OCI-M1 (cell line): Measurements from ENCODE around the gene PLA1A.
"Not testable (repeated sequence)": the region's sequence is repeated elsewhere in the genome, so short reads cannot be mapped to it uniquely, and the experiment has no call there.

Experiments
- DNase-seq: peaks from one replicate; lab custom pipeline; 2025; lab: John Stamatoyannopoulos, UW

PLA1A gene

GRCh38 chr3:119579366-119580066, 18.2 kb upstream of the PLA1A start, which contains the start of gene ADPRH:
TSS of gene ADPRH (plus strand) at chr3:119579492. CDS start at chr3:119582170, 2,678 bp downstream.
- DNase-seq = peak; percentile 54

GRCh38 chr3:119580067-119580760, 17.5 kb upstream of the PLA1A start:
- no peak for DNase-seq

GRCh38 chr3:119582178-119582577, 15.5 kb upstream of the PLA1A start:
- DNase-seq = no peak

- DNase-seq = no peak
These were observed 12.5 kb upstream of the PLA1A start for GRCh38 chr3:119585208-119585607.

GRCh38 chr3:119585856-119586570, 11.7 kb upstream of the PLA1A start:
- no peak for DNase-seq

GRCh38 chr3:119586733-119587172, 10.9 kb upstream of the PLA1A start:
- no peak for DNase-seq

- peak; percentile 62 for DNase-seq
These were observed 9.6 kb upstream of the PLA1A start for GRCh38 chr3:119588112-119588511.

GRCh38 chr3:119589102-119589773, 8.4 kb upstream of the PLA1A start:
- no peak for DNase-seq

- no peak for DNase-seq
These were observed 7.0 kb upstream of the PLA1A start for GRCh38 chr3:119590706-119591105.

GRCh38 chr3:119592861-119593260, 4.8 kb upstream of the PLA1A start:
- DNase-seq = no peak

- no peak for DNase-seq
These were observed 3.6 kb upstream of the PLA1A start for GRCh38 chr3:119594066-119594465.

GRCh38 chr3:119594929-119595328, 2.8 kb upstream of the PLA1A start:
- not testable (repeated sequence) for DNase-seq

GRCh38 chr3:119595639-119596334, 1.9 kb upstream of the PLA1A start:
- DNase-seq = peak; percentile 29

GRCh38 chr3:119596398-119596797, 1.3 kb upstream of the PLA1A start:
- DNase-seq = peak; percentile 29

GRCh38 chr3:119598410-119599098, 869 bp downstream of the PLA1A start:
- DNase-seq = no peak

- DNase-seq = no peak
These were observed 2.0 kb downstream of the PLA1A start for GRCh38 chr3:119599558-119600174.

- DNase-seq = peak; percentile 68
These were observed 3.0 kb downstream of the PLA1A start for GRCh38 chr3:119600732-119601131.

- no peak for DNase-seq
These were observed 3.5 kb downstream of the PLA1A start for GRCh38 chr3:119601154-119601553.

GRCh38 chr3:119602676-119603075, 5.0 kb downstream of the PLA1A start:
- DNase-seq = no peak

- peak; percentile 13 for DNase-seq
These were observed 7.2 kb downstream of the PLA1A start for GRCh38 chr3:119604878-119605277.
